DND-41 (cell line): Measurements from ENCODE around the gene CHMP1B.
"Not testable (repeated sequence)": the region's sequence is repeated elsewhere in the genome, so short reads cannot be mapped to it uniquely, and the experiment has no call there.

Experiments
- EZH2 ChIP-seq: IDR thresholded peaks from 3 replicates; pipeline ENCODE4 v1.6.1; 2012; ENCODE audit warnings: borderline replicate concordance, low read depth, mild to moderate bottlenecking, moderate library complexity, low read length, inconsistent platforms; ENCODE audit not compliant: severe bottlenecking
- TF ChIP-seq, protein P1 (sequence below): IDR thresholded peaks from 2 replicates; pipeline ENCODE4 v1.5.1; 2012; ENCODE audit warnings: borderline replicate concordance, low read length, moderate library complexity, mild to moderate bottlenecking; ENCODE audit not compliant: poor library complexity, severe bottlenecking; ENCODE audit errors: extremely low read depth

DNA sequence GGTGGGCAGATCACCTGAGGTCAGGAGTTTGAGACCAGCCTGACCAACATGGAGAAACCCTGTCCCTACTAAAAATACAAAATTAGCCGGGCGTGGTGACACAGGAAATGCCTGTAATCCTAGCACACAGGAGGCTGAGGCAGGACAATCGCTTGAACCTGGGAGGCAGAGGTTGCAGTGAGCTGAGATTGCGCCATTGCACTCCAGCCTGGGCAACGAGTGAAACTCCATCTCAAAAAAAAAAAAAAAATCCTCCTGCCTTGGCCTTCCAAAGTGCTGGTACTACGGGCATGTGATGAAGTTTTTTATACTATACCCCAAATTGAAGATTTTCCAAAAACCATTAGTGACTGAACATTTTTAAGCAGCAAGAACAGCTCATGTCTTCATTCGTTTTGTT, 41.2 kb downstream of the CHMP1B start:
- TF ChIP-seq, protein P1, sequence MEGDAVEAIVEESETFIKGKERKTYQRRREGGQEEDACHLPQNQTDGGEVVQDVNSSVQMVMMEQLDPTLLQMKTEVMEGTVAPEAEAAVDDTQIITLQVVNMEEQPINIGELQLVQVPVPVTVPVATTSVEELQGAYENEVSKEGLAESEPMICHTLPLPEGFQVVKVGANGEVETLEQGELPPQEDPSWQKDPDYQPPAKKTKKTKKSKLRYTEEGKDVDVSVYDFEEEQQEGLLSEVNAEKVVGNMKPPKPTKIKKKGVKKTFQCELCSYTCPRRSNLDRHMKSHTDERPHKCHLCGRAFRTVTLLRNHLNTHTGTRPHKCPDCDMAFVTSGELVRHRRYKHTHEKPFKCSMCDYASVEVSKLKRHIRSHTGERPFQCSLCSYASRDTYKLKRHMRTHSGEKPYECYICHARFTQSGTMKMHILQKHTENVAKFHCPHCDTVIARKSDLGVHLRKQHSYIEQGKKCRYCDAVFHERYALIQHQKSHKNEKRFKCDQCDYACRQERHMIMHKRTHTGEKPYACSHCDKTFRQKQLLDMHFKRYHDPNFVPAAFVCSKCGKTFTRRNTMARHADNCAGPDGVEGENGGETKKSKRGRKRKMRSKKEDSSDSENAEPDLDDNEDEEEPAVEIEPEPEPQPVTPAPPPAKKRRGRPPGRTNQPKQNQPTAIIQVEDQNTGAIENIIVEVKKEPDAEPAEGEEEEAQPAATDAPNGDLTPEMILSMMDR, result not testable (repeated sequence)
- TF ChIP-seq EZH2, result not testable (repeated sequence)
